Esophagus muscularis mucosa (tissue), 3 donors: ENCODE results near the gene CACNG3.

Experiments
- POLR2A ChIP-seq: fragments of 450-650 bp; IDR thresholded peaks from one replicate; pipeline ENCODE4 v1.6.1; 2017; ENCODE audit warnings: antibody characterized with exemption, moderate library complexity, mild to moderate bottlenecking, low read depth
- POLR2AphosphoS5 ChIP-seq, 2 donors: sonication (generic); formaldehyde crosslinking; IDR thresholded peaks; one replicate each; pipeline ENCODE4 v1.6.1; 2017; ENCODE audit warnings: antibody characterized with exemption in 2 of 2
- TF ChIP-seq, protein P1 (sequence below), 3 experiments: fragments of 200-600 bp in 2 of 3; fragments of 450-650 bp in 1 of 3; sonication (generic) in 2 of 3; IDR thresholded peaks; one replicate each; pipeline ENCODE4 v1.5.1; 2017 to 2019; ENCODE audit warnings: antibody characterized with exemption in 3 of 3, mild to moderate bottlenecking in 2 of 3, moderate library complexity in 1 of 3

GRCh38 chr16:24382762-24383407 is 126.8 kb downstream of the CACNG3 start:
- TF ChIP-seq, protein P1, sequence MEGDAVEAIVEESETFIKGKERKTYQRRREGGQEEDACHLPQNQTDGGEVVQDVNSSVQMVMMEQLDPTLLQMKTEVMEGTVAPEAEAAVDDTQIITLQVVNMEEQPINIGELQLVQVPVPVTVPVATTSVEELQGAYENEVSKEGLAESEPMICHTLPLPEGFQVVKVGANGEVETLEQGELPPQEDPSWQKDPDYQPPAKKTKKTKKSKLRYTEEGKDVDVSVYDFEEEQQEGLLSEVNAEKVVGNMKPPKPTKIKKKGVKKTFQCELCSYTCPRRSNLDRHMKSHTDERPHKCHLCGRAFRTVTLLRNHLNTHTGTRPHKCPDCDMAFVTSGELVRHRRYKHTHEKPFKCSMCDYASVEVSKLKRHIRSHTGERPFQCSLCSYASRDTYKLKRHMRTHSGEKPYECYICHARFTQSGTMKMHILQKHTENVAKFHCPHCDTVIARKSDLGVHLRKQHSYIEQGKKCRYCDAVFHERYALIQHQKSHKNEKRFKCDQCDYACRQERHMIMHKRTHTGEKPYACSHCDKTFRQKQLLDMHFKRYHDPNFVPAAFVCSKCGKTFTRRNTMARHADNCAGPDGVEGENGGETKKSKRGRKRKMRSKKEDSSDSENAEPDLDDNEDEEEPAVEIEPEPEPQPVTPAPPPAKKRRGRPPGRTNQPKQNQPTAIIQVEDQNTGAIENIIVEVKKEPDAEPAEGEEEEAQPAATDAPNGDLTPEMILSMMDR (IDR thresholded peaks at IDR 0.05), result no peak
- no peak for TF ChIP-seq POLR2AphosphoS5 (IDR thresholded peaks at IDR 0.05)
- no peak for TF ChIP-seq POLR2A
